ENCODE data around the gene SLC25A25.
"Not testable (repeated sequence)": the region's sequence is repeated elsewhere in the genome, so short reads cannot be mapped to it uniquely, and the experiment has no call there.

Gene SLC25A25

GRCh38 chr9:128053560-128053959, 14.5 kb upstream of the SLC25A25 start:
- no peak for DNase-seq

- DNase-seq: no peak
These were observed 13.9 kb upstream of the SLC25A25 start for GRCh38 chr9:128054087-128054486.

GRCh38 chr9:128055344-128056040, 12.5 kb upstream of the SLC25A25 start:
- DNase-seq: no peak

- no peak for DNase-seq
These were observed 11.9 kb upstream of the SLC25A25 start for GRCh38 chr9:128056086-128056485.

GRCh38 chr9:128056887-128057723, 10.9 kb upstream of the SLC25A25 start:
- no peak for DNase-seq

- no peak for DNase-seq
These were observed 10.2 kb upstream of the SLC25A25 start for GRCh38 chr9:128057724-128058409.

GRCh38 chr9:128059365-128059983, 8.6 kb upstream of the SLC25A25 start:
- no peak for DNase-seq

- DNase-seq: no peak
These were observed 6.6 kb upstream of the SLC25A25 start for GRCh38 chr9:128061275-128061960.

GRCh38 chr9:128062279-128062678, 5.8 kb upstream of the SLC25A25 start:
- no peak for DNase-seq

GRCh38 chr9:128062846-128063831, 4.9 kb upstream of the SLC25A25 start:
- no peak for DNase-seq

GRCh38 chr9:128065907-128066712, 1.9 kb upstream of the SLC25A25 start:
- no peak for DNase-seq

GRCh38 chr9:128066713-128067644, 1.1 kb upstream of the SLC25A25 start, which contains the start of gene NAIF1:
NAIF1 (minus strand) TSS chr9:128067320; CDS start chr9:128067101, 219 bp downstream.
- peak; percentile 97 to 99 for DNase-seq

- no peak for DNase-seq
These were observed 564 bp downstream of the SLC25A25 start for GRCh38 chr9:128068386-128069205.

- DNase-seq: no peak
These were observed 2.8 kb downstream of the SLC25A25 start for GRCh38 chr9:128070874-128071273.

- DNase-seq: not testable (repeated sequence)
These were observed 3.4 kb downstream of the SLC25A25 start for GRCh38 chr9:128071475-128071874.

- DNase-seq: peak; percentile 37 to 74
These were observed 4.4 kb downstream of the SLC25A25 start for GRCh38 chr9:128072144-128073021.

Data from hippocampal formation (tissue), 2 donors.